Measurements from ENCODE around the gene PEAR1. TPM values are rescaled to one million over a fixed set of nuclear protein-coding genes. Genes with fewer than 3 reads are reported as not detected.
A peak's percentile ranks its signal among the peaks of the same experiment; 100 is the strongest.

PEAR1 gene
- total and polyA plus RNA-seq, 2 donors (not counting 1 experiment from before 2014, with no cell fraction given): 2.6 to 41.5 TPM

DNA sequence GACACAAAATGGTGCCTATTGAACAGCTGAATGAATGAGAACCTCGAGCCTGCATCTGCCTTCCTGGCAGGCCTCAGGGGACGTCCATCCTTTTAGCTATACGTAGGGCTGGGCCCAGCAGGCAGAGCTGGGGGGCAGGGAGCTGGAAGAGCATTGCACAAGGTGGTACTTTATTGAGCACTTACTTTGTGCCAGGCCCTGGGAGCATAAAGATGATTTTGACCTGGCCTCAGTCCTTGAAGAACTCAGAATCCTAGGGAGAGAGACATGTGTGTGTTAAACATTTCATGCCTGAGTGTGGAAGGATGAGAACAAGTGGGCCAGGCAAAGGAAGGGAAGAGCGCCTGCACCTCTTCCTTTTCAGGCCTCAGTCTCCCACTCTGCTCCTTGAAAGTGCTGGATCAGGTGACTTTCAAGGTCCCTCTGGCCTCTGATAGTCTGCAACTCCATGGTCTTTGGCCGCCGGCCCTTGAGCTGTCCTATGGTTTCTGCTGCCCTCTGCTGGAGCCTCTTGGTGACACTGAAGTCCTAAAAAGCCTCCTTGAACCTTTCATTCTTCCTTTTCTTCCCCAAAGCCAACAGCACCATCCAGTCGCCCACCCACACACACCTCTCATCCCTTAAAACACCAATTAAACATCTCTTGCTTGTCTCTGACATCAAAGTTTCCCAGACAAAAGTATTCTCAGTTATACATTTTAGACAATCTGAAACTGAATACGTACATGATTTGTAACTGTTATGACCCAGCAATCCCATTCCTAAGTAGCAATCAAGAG is 3.5 kb upstream of the PEAR1 start:
- H3K4me1 ChIP-seq (ENCODE audit: control insufficient read depth, extremely low read depth, insufficient read depth, low read length): peaks cover under 1% of the 10 kb centered on the region
- no peaks in the 10 kb centered on the region for H3K36me3 ChIP-seq (ENCODE audit: control insufficient read depth, insufficient read depth, low read length)
- no peak overlapping the region for H3K9ac ChIP-seq (ENCODE audit: insufficient read depth, low read length)
- peak; percentile 59 to 85 for DNase-seq (ENCODE audit: low read depth in 2 of 2)
- TF ChIP-seq, protein P1, sequence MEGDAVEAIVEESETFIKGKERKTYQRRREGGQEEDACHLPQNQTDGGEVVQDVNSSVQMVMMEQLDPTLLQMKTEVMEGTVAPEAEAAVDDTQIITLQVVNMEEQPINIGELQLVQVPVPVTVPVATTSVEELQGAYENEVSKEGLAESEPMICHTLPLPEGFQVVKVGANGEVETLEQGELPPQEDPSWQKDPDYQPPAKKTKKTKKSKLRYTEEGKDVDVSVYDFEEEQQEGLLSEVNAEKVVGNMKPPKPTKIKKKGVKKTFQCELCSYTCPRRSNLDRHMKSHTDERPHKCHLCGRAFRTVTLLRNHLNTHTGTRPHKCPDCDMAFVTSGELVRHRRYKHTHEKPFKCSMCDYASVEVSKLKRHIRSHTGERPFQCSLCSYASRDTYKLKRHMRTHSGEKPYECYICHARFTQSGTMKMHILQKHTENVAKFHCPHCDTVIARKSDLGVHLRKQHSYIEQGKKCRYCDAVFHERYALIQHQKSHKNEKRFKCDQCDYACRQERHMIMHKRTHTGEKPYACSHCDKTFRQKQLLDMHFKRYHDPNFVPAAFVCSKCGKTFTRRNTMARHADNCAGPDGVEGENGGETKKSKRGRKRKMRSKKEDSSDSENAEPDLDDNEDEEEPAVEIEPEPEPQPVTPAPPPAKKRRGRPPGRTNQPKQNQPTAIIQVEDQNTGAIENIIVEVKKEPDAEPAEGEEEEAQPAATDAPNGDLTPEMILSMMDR (conservative IDR thresholded peaks at IDR 0.05 in 1 of 2, IDR thresholded peaks at IDR 0.05 in 1 of 2; ENCODE audit: low read depth in 1 of 2, low read length in 2 of 2): peak; percentile 66 to 93
- no peak for TF ChIP-seq EZH2 (IDR thresholded peaks at IDR 0.05; ENCODE audit: low read length, missing control alignments)
- no peak overlapping the region for H2AFZ ChIP-seq (ENCODE audit: low read length)
- no peak overlapping the region for H3K27ac ChIP-seq (ENCODE audit: insufficient read depth, low read length)
- no peak overlapping the region for H3K4me3 ChIP-seq (replicated peaks in 1 of 4; ENCODE audit: control extremely low read depth in 1 of 4, insufficient read depth in 1 of 4, low read depth in 3 of 4, low read length in 4 of 4)
- no peaks in the 10 kb centered on the region for H4K20me1 ChIP-seq (ENCODE audit: control insufficient read depth, extremely low read depth, insufficient read depth, low read length)
- peaks cover 19% of the 10 kb centered on the region for H3K27me3 ChIP-seq (ENCODE audit: control insufficient read depth, insufficient read depth, low read length)
- peaks cover 16% of the 10 kb centered on the region for H3K79me2 ChIP-seq (ENCODE audit: control insufficient read depth, insufficient read depth, low read length)
- no peak overlapping the region for H3K4me2 ChIP-seq (ENCODE audit: extremely low read depth, insufficient read depth, low read length)
- no peaks in the 10 kb centered on the region for H3K9me3 ChIP-seq (ENCODE audit: control insufficient read depth, insufficient read depth, low read depth, low read length)

DNA sequence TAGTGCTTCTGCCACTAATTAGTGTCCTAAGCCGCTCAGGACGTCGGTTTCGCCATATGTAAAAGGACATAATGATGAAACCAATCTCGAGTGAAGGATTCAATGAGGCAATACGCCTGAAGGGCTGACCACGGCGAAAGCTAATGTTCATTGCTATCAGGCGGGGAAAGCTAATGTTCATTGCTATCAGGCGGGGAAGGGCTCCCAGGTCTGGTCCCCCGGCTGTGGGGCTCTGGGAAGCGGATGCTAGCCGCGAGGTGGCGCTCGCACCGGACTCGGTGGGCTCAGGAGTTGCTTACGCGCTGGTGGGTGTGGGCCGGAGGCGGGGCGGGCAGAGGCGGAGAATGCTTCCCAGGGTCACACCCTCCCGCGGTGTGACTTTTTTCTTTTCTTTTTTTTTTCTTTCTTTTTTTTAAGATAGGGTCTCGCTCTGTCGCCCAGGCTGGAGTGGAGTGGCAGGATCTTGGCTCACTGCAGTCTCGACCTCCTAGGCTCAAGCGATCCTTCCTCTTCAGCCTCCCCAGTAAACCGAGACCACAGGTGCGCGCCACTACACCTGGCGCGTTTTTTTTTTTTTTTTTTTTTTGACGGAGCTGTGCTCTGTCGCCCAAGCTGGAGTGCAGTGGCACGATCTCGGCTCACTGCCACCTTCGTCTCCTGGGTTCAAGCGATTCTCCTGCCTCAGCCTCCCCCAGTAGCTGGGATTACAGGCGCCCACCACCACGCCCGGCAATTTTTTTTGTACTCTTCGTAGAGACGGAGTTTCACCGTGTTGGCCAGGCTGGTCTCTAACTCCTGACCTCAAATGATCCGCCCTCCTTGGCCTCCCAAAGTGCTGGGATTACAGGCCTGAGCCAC is 1.1 kb upstream of the PEAR1 start:
- Histone ChIP-seq H3K27ac (ENCODE audit: insufficient read depth, low read length) (no peak overlapping the region), H3K79me2 (ENCODE audit: control insufficient read depth, insufficient read depth, low read length) (peaks cover 23% of the 10 kb centered on the region), H2AFZ (ENCODE audit: low read length) (peak overlapping the region; percentile 5), H3K27me3 (ENCODE audit: control insufficient read depth, insufficient read depth, low read length) (peaks cover 11% of the 10 kb centered on the region), H3K36me3 (ENCODE audit: control insufficient read depth, insufficient read depth, low read length) (peaks cover 1% of the 10 kb centered on the region), H4K20me1 (ENCODE audit: control insufficient read depth, extremely low read depth, insufficient read depth, low read length) (no peaks in the 10 kb centered on the region), H3K9me3 (ENCODE audit: control insufficient read depth, insufficient read depth, low read depth, low read length) (no peaks in the 10 kb centered on the region), H3K4me1 (ENCODE audit: control insufficient read depth, extremely low read depth, insufficient read depth, low read length) (peaks cover 20% of the 10 kb centered on the region), H3K9ac (ENCODE audit: insufficient read depth, low read length) (no peak overlapping the region), H3K4me2 (ENCODE audit: extremely low read depth, insufficient read depth, low read length) (peak overlapping the region; percentile 39), H3K4me3 (replicated peaks in 1 of 4; ENCODE audit: control extremely low read depth in 1 of 4, insufficient read depth in 1 of 4, low read depth in 3 of 4, low read length in 4 of 4) (peak overlapping the region in 3 of 4 experiments; percentile 14 to 44 (median 39))
- peak; percentile 82 to 87 for DNase-seq (ENCODE audit: low read depth in 2 of 2)
- TF ChIP-seq, protein P1 (conservative IDR thresholded peaks at IDR 0.05 in 1 of 2, IDR thresholded peaks at IDR 0.05 in 1 of 2; ENCODE audit: low read depth in 1 of 2, low read length in 2 of 2): peak; percentile 76 to 78
- no peak for TF ChIP-seq EZH2 (IDR thresholded peaks at IDR 0.05; ENCODE audit: low read length, missing control alignments)

DNA sequence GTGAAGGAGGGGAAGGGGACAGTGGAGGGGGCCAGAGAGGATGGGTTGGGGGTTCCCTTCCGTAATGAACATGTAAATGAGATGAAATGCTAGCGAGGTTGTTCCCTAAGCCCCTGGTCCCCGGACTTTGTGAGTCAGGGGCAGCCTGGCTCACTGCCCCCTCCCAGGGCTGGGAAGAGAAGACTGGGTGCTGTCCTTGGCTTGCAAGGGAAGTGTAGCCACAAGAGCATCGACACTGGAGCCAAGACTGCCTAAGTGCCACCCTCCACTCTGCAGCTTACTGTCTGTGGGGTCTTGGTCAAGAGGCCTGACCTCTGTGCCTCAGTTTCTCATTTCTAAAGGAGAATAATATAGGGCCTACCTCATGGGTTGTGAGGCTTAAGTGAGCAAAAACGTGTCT is 483 bp downstream of the PEAR1 start:
- no peaks in the 10 kb centered on the region for H3K9me3 ChIP-seq (ENCODE audit: control insufficient read depth, insufficient read depth, low read depth, low read length)
- no peaks in the 10 kb centered on the region for H3K27me3 ChIP-seq (ENCODE audit: control insufficient read depth, insufficient read depth, low read length)
- H4K20me1 ChIP-seq (ENCODE audit: control insufficient read depth, extremely low read depth, insufficient read depth, low read length): no peaks in the 10 kb centered on the region
- peaks cover 4% of the 10 kb centered on the region for H3K36me3 ChIP-seq (ENCODE audit: control insufficient read depth, insufficient read depth, low read length)
- H3K9ac ChIP-seq (ENCODE audit: insufficient read depth, low read length): peak overlapping the region; percentile 79
- peaks cover 34% of the 10 kb centered on the region for H3K4me1 ChIP-seq (ENCODE audit: control insufficient read depth, extremely low read depth, insufficient read depth, low read length)
- peaks cover 37% of the 10 kb centered on the region for H3K79me2 ChIP-seq (ENCODE audit: control insufficient read depth, insufficient read depth, low read length)
- peak overlapping the region; percentile 90 for H3K4me2 ChIP-seq (ENCODE audit: extremely low read depth, insufficient read depth, low read length)
- H3K27ac ChIP-seq (ENCODE audit: insufficient read depth, low read length): peak overlapping the region; percentile 95
- TF ChIP-seq, protein P1 (conservative IDR thresholded peaks at IDR 0.05 in 1 of 2, IDR thresholded peaks at IDR 0.05 in 1 of 2; ENCODE audit: low read depth in 1 of 2, low read length in 2 of 2): no peak
- TF ChIP-seq EZH2 (IDR thresholded peaks at IDR 0.05; ENCODE audit: low read length, missing control alignments): no peak
- peak in 1 of 2 donors; percentile 35 for DNase-seq (ENCODE audit: low read depth in 2 of 2)
- H3K4me3 ChIP-seq (replicated peaks in 1 of 4; ENCODE audit: control extremely low read depth in 1 of 4, insufficient read depth in 1 of 4, low read depth in 3 of 4, low read length in 4 of 4): peak overlapping the region; percentile 29 to 64 (median 61)
- no peak overlapping the region for H2AFZ ChIP-seq (ENCODE audit: low read length)

All from fibroblast of lung (primary cell).